Keratinocyte (primary cell): ENCODE measurements around the gene MYBPC1. TPM values are rescaled to one million over a fixed set of nuclear protein-coding genes. Genes with fewer than 3 reads are reported as not detected.

Experiments
- DNase-seq: peaks from one replicate; pipeline ENCODE4 v3.0.0-alpha.2; 2011; ENCODE audit warnings: low read depth, missing footprints, low spot score
- FAIRE-seq: peaks from 2 replicates; lab custom pipeline; 2011; peaks lifted over from hg19 to GRCh38; lab: Jason Lieb, UNC
- H2AFZ ChIP-seq: 2 replicates; pipeline ENCODE4 v1.6.0; 2012; ENCODE audit warnings: low read length, control low read depth, inconsistent platforms; ENCODE audit not compliant: control insufficient read depth
- H3K27ac ChIP-seq: 2 replicates; pipeline ENCODE4 v1.5.1; 2011; ENCODE audit warnings: low read length; ENCODE audit not compliant: control insufficient read depth, insufficient read depth
- H3K27me3 ChIP-seq: 3 replicates; pipeline ENCODE4 v1.6.0; 2011; ENCODE audit warnings: low read length; ENCODE audit not compliant: control insufficient read depth, insufficient read depth; ENCODE audit errors: extremely low read depth
- H3K36me3 ChIP-seq, 2 experiments: 2 replicates in 1 of 2; 3 replicates in 1 of 2; pipeline ENCODE4 v1.5.1; 2011; ENCODE audit warnings: low read length in 2 of 2, mild to moderate bottlenecking in 1 of 2; ENCODE audit not compliant: control insufficient read depth in 2 of 2, insufficient read depth in 2 of 2; ENCODE audit errors: extremely low read depth in 1 of 2
- H3K4me1 ChIP-seq: 3 replicates; pipeline ENCODE4 v1.5.1; 2011; ENCODE audit warnings: low read length; ENCODE audit not compliant: control insufficient read depth, insufficient read depth; ENCODE audit errors: extremely low read depth
- H3K4me2 ChIP-seq: 3 replicates; pipeline ENCODE4 v1.6.0; 2011; ENCODE audit warnings: low read depth, low read length; ENCODE audit not compliant: control insufficient read depth, insufficient read depth; ENCODE audit errors: extremely low read depth
- H3K4me3 ChIP-seq, 3 experiments: fragments of 200-600 bp in 1 of 3; sonication (generic) in 1 of 3; 2 replicates in 2 of 3; 3 replicates in 1 of 3; pipeline ENCODE4 v1.5.1; 2011 to 2016; ENCODE audit warnings: low read length in 3 of 3, mild to moderate bottlenecking in 3 of 3, control low read depth in 2 of 3, inconsistent platforms in 1 of 3, low read depth in 1 of 3, mixed read lengths in 1 of 3, mixed run types in 1 of 3, moderate library complexity in 1 of 3; ENCODE audit not compliant: control insufficient read depth in 2 of 3, insufficient read depth in 2 of 3; ENCODE audit errors: extremely low read depth in 1 of 3
- H3K79me2 ChIP-seq: 2 replicates; pipeline ENCODE4 v1.6.0; 2012; ENCODE audit warnings: low read length; ENCODE audit not compliant: control insufficient read depth, insufficient read depth
- H3K9ac ChIP-seq: 3 replicates; pipeline ENCODE4 v1.6.0; 2011; ENCODE audit warnings: low read length; ENCODE audit not compliant: control insufficient read depth, insufficient read depth; ENCODE audit errors: extremely low read depth
- H3K9me1 ChIP-seq: 3 replicates; pipeline ENCODE4 v1.6.0; 2011; ENCODE audit warnings: low read length; ENCODE audit not compliant: control insufficient read depth, insufficient read depth; ENCODE audit errors: extremely low read depth
- H3K9me3 ChIP-seq: 2 replicates; pipeline ENCODE4 v1.5.1; 2012; ENCODE audit warnings: low read depth, low read length; ENCODE audit not compliant: control insufficient read depth
- H4K20me1 ChIP-seq: 3 replicates; pipeline ENCODE4 v1.6.0; 2011; ENCODE audit warnings: low read length; ENCODE audit not compliant: control insufficient read depth, insufficient read depth; ENCODE audit errors: extremely low read depth
- EZH2 ChIP-seq: IDR thresholded peaks from one replicate; pipeline ENCODE4 v1.6.1; 2012; ENCODE audit warnings: inconsistent platforms, mild to moderate bottlenecking, low read length, moderate library complexity
- dilution Hi-C: fragments of 300-500 bp; cut with MboI; formaldehyde crosslinking; loops from one replicate; pipeline ENCODE4 v1.7.0; 2020; ENCODE audit warnings: low sequenced_read_pairs; ENCODE audit not compliant: extremely low pct_ligation_motif_present
- polyA plus RNA-seq, 5 experiments: library from polyadenylated mRNA; depleted of rRNA in 3 of 5; stranded (reverse) in 3 of 5; stranded (forward) in 1 of 5; unstranded in 1 of 5; fragments of >200 nt; gene quantifications; 1 replicate in 1 of 5; 2 replicates in 3 of 5; 3 replicates in 1 of 5; pipeline versions ENCODE4 v1.2.1 to v1.2.3, GENCODE V29; 2011 to 2012; ENCODE audit warnings: missing spikeins in 2 of 5, low read depth in 1 of 5, low replicate concordance in 1 of 5
- TF ChIP-seq, protein P1 (sequence below), 3 experiments: IDR thresholded peaks in 1 of 3; conservative IDR thresholded peaks in 1 of 3; optimal IDR thresholded peaks in 1 of 3; 2 replicates in 2 of 3; 3 replicates in 1 of 3; pipeline versions ENCODE3 to v1.5.1; 2011; ENCODE audit warnings: low read length in 3 of 3, mild to moderate bottlenecking in 3 of 3, moderate library complexity in 2 of 3, control low read depth in 1 of 3, inconsistent platforms in 1 of 3; ENCODE audit not compliant: insufficient read depth in 2 of 3; ENCODE audit errors: extremely low read depth in 1 of 3

The MYBPC1 gene
- polyA plus RNA-seq, 1 donor (not counting 4 experiments of a cell fraction or from before 2014, with no cell fraction given), result not detected

DNA sequence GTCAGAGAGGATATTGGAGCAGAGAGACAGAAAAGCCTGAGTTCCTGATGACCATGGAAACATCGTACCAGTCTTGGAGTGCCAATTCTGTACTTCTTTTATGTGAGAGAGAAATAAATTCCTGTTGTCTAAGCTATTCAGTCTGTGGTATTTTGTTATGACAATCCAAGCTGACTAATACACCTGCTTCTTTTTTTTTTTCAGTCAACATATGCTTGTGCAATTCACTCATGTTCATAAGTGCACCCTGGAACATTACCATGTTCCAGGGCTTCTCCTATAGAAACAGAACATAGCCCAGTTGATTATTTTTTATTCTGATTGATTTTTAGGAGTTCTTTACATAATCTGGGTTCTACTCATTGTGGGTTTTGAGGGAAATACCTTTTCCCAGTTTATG is 100.9 kb downstream of the MYBPC1 start:
- FAIRE-seq (no peak), DNase-seq (no peak)
- dilution Hi-C loops, result no loop called here
- peaks cover 10% of the 10 kb centered on the region for H3K4me1 ChIP-seq
- no peak overlapping the region for H3K4me3 ChIP-seq
- no peak overlapping the region for H3K9ac ChIP-seq
- H3K9me3 ChIP-seq, result no peaks in the 10 kb centered on the region
- no peaks in the 10 kb centered on the region for H3K36me3 ChIP-seq
- H3K27me3 ChIP-seq, result no peaks in the 10 kb centered on the region
- no peaks in the 10 kb centered on the region for H4K20me1 ChIP-seq
- H3K27ac ChIP-seq, result no peak overlapping the region
- peaks cover 5% of the 10 kb centered on the region for H3K79me2 ChIP-seq
- TF ChIP-seq, protein P1, sequence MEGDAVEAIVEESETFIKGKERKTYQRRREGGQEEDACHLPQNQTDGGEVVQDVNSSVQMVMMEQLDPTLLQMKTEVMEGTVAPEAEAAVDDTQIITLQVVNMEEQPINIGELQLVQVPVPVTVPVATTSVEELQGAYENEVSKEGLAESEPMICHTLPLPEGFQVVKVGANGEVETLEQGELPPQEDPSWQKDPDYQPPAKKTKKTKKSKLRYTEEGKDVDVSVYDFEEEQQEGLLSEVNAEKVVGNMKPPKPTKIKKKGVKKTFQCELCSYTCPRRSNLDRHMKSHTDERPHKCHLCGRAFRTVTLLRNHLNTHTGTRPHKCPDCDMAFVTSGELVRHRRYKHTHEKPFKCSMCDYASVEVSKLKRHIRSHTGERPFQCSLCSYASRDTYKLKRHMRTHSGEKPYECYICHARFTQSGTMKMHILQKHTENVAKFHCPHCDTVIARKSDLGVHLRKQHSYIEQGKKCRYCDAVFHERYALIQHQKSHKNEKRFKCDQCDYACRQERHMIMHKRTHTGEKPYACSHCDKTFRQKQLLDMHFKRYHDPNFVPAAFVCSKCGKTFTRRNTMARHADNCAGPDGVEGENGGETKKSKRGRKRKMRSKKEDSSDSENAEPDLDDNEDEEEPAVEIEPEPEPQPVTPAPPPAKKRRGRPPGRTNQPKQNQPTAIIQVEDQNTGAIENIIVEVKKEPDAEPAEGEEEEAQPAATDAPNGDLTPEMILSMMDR (optimal IDR thresholded peaks at IDR 0.05 in 1 of 3, IDR thresholded peaks at IDR 0.05 in 1 of 3, conservative IDR thresholded peaks at IDR 0.05 in 1 of 3; ENCODE audit: extremely low read depth in 1 of 3, insufficient read depth in 2 of 3, low read length in 3 of 3), result no peak
- TF ChIP-seq EZH2, result no peak
- no peak overlapping the region for H2AFZ ChIP-seq
- no peaks in the 10 kb centered on the region for H3K9me1 ChIP-seq
- no peak overlapping the region for H3K4me2 ChIP-seq

DNA sequence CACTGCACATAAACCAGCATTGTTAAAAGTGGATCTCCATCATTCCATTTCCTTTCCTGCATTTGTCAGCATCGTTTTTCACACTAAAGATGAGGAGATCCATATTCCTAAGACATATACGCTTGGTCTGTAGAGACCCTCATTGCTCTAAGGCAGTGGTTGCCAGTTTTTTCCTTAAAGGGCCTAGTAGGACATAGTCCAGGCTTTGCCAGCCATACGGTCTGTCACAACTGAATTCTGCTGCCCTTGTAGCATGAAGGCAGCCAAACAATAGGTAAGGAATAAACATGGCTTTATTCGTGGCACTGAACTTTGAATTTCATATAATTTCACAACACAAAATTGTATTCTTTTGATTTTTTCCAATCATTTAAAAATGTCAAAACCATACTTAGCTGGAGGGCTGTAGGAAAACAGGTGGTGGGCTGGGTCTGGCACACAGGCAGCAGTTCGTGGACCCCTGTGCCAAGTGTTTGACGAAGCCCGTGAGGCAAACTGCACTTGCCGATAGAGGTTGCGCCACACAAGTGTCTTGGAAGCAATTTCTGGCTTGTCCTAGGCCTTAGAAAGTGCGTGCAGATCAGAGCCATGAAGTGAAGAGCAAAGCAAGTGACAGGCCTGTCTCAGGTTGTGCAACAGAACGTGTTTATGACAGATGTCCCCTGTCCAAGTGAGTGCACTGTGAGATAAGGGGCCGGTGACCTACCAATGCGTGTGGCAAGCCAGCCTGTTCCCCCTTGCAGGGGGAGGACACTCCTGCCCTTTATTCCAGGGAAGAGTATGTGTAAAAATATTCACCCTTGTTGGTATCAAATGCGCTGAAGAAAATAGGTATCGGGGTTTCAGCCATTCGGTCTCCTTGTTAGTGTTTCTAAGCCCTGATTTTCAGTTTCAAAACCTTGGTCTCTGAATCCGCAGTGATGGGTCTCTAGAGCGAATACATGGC is 101.8 kb downstream of the MYBPC1 start:
- H3K9me3 ChIP-seq, result no peaks in the 10 kb centered on the region
- H3K4me1 ChIP-seq, result peaks cover 10% of the 10 kb centered on the region
- H4K20me1 ChIP-seq, result no peaks in the 10 kb centered on the region
- H3K27ac ChIP-seq, result no peak overlapping the region
- DNase-seq (no peak), FAIRE-seq (no peak)
- H3K9me1 ChIP-seq, result no peaks in the 10 kb centered on the region
- H3K79me2 ChIP-seq, result peaks cover 5% of the 10 kb centered on the region
- peak overlapping the region; percentile 34 for H3K9ac ChIP-seq
- no peaks in the 10 kb centered on the region for H3K36me3 ChIP-seq
- H3K27me3 ChIP-seq, result no peaks in the 10 kb centered on the region
- peak overlapping the region; percentile 82 for H2AFZ ChIP-seq
- dilution Hi-C loops, result no loop called here
- TF ChIP-seq EZH2, result no peak
- TF ChIP-seq, protein P1 (optimal IDR thresholded peaks at IDR 0.05 in 1 of 3, IDR thresholded peaks at IDR 0.05 in 1 of 3, conservative IDR thresholded peaks at IDR 0.05 in 1 of 3; ENCODE audit: extremely low read depth in 1 of 3, insufficient read depth in 2 of 3, low read length in 3 of 3), result no peak
- peak overlapping the region; percentile 75 to 79 (median 77) for H3K4me3 ChIP-seq
- H3K4me2 ChIP-seq, result peak overlapping the region; percentile 75
